MM.1S (cell line): ENCODE measurements around the gene CTSF.

Source experiments
- DNase-seq: peaks from one replicate; pipeline ENCODE4 v3.0.0-alpha.2; 2015
- H2AFZ ChIP-seq: fragments of 300-600 bp; sonication (generic); 2 replicates; pipeline ENCODE4 v1.6.0; 2016; ENCODE audit warnings: antibody characterized with exemption, low read length
- H3F3A ChIP-seq: fragments of 300-600 bp; sonication (generic); 2 replicates; pipeline ENCODE4 v1.6.1; 2016; ENCODE audit warnings: mild to moderate bottlenecking, antibody characterized with exemption, low read length, moderate library complexity, mixed read lengths; ENCODE audit not compliant: insufficient read depth
- H3K27ac ChIP-seq: fragments of 300-600 bp; sonication (generic); 2 replicates; pipeline ENCODE4 v1.5.1; 2016; ENCODE audit warnings: mild to moderate bottlenecking, low read length
- H3K27me3 ChIP-seq: fragments of 300-600 bp; sonication (generic); replicated peaks from 2 replicates; pipeline ENCODE4 v1.6.0; 2016; ENCODE audit warnings: low read length; ENCODE audit not compliant: insufficient read depth
- H3K36me3 ChIP-seq: fragments of 300-600 bp; sonication (generic); replicated peaks from 2 replicates; pipeline ENCODE4 v1.6.1; 2016; ENCODE audit warnings: mild to moderate bottlenecking, low read length, mixed read lengths; ENCODE audit not compliant: insufficient read depth
- H3K4me1 ChIP-seq: fragments of 300-600 bp; sonication (generic); 2 replicates; pipeline ENCODE4 v1.6.1; 2016; ENCODE audit warnings: low read length, mixed read lengths
- H3K4me2 ChIP-seq: fragments of 300-600 bp; sonication (generic); 2 replicates; pipeline ENCODE4 v1.6.0; 2016; ENCODE audit warnings: low read depth, low read length
- H3K4me3 ChIP-seq: fragments of 300-600 bp; sonication (generic); 2 replicates; pipeline ENCODE4 v1.5.1; 2016; ENCODE audit warnings: low read length, mixed read lengths
- H3K79me2 ChIP-seq: fragments of 300-600 bp; sonication (generic); 2 replicates; pipeline ENCODE4 v1.6.1; 2016; ENCODE audit warnings: mixed run types, low read length, mixed read lengths
- H3K9ac ChIP-seq: fragments of 300-600 bp; sonication (generic); 2 replicates; pipeline ENCODE4 v1.6.1; 2016; ENCODE audit warnings: low read length, mixed read lengths
- H3K9me2 ChIP-seq: fragments of 300-600 bp; sonication (generic); replicated peaks from 2 replicates; pipeline ENCODE4 v1.6.1; 2016; ENCODE audit warnings: mild to moderate bottlenecking, low read length, mixed read lengths; ENCODE audit not compliant: insufficient read depth
- H3K9me3 ChIP-seq: fragments of 300-600 bp; sonication (generic); replicated peaks from 2 replicates; pipeline ENCODE4 v1.6.1; 2016; ENCODE audit warnings: mild to moderate bottlenecking, low read length, mixed read lengths; ENCODE audit not compliant: insufficient read depth
- H4K20me1 ChIP-seq: fragments of 300-600 bp; sonication (generic); 2 replicates; pipeline ENCODE4 v1.6.1; 2016; ENCODE audit warnings: mild to moderate bottlenecking, low read length, moderate library complexity, mixed read lengths; ENCODE audit not compliant: insufficient read depth
- EZH2 ChIP-seq: fragments of 300-600 bp; sonication (generic); optimal IDR thresholded peaks from 2 replicates; pipeline ENCODE3; 2017; ENCODE audit warnings: low read depth, mild to moderate bottlenecking, antibody characterized with exemption, low read length, mixed read lengths
- EZH2phosphoT487 ChIP-seq: fragments of 300-600 bp; sonication (generic); IDR thresholded peaks from 2 replicates; pipeline ENCODE4 v1.6.1; 2018; ENCODE audit warnings: antibody characterized with exemption, low read length
- TF ChIP-seq, protein P1 (sequence below): fragments of 300-600 bp; sonication (generic); IDR thresholded peaks from 2 replicates; pipeline ENCODE4 v1.5.1; 2016; ENCODE audit warnings: antibody characterized with exemption, low read length, mixed read lengths

CTSF gene

GRCh38 chr11:66554602-66555001, 13.8 kb downstream of the CTSF start:
- Histone ChIP-seq H3F3A (no peaks in the 10 kb centered on the region), H3K4me3 (no peak overlapping the region), H3K4me2 (no peak overlapping the region), H3K27ac (no peak overlapping the region), H2AFZ (no peak overlapping the region), H4K20me1 (no peaks in the 10 kb centered on the region), H3K27me3 (peaks cover 72% of the 10 kb centered on the region), H3K9me3 (no peaks in the 10 kb centered on the region), H3K4me1 (no peaks in the 10 kb centered on the region), H3K9ac (no peak overlapping the region), H3K79me2 (no peaks in the 10 kb centered on the region), H3K36me3 (no peaks in the 10 kb centered on the region), H3K9me2 (no peaks in the 10 kb centered on the region)
- TF ChIP-seq EZH2 (no peak), EZH2phosphoT487 (no peak)
- TF ChIP-seq, protein P1, sequence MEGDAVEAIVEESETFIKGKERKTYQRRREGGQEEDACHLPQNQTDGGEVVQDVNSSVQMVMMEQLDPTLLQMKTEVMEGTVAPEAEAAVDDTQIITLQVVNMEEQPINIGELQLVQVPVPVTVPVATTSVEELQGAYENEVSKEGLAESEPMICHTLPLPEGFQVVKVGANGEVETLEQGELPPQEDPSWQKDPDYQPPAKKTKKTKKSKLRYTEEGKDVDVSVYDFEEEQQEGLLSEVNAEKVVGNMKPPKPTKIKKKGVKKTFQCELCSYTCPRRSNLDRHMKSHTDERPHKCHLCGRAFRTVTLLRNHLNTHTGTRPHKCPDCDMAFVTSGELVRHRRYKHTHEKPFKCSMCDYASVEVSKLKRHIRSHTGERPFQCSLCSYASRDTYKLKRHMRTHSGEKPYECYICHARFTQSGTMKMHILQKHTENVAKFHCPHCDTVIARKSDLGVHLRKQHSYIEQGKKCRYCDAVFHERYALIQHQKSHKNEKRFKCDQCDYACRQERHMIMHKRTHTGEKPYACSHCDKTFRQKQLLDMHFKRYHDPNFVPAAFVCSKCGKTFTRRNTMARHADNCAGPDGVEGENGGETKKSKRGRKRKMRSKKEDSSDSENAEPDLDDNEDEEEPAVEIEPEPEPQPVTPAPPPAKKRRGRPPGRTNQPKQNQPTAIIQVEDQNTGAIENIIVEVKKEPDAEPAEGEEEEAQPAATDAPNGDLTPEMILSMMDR: no peak
- no peak for DNase-seq

DNA sequence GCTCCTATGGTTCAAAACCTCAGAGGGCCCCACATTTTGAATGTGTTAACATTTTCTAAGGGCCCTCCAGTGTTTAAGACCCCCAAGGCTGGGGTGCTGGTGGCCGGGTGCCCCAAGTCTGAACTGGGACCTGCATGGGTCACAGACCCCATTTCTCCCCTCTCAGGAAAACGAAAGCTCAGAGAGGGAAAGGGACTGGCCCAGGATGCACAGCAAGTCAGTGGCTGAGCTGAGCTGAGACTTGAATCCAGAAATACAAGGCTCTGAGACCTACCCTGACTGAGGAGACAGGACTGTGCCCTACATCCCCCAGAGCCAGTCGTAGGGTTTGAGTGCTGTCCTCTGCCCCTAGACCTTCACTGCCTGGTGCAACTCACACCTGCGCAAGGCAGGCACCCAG, 17.5 kb downstream of the CTSF start:
- TF ChIP-seq, protein P1: no peak
- TF ChIP-seq EZH2phosphoT487 (no peak), EZH2 (no peak)
- H3K36me3 ChIP-seq: no peaks in the 10 kb centered on the region
- H3K9me2 ChIP-seq: no peaks in the 10 kb centered on the region
- no peaks in the 10 kb centered on the region for H3K9me3 ChIP-seq
- H3K4me3 ChIP-seq: no peak overlapping the region
- no peaks in the 10 kb centered on the region for H3K79me2 ChIP-seq
- no peak for DNase-seq
- H4K20me1 ChIP-seq: no peaks in the 10 kb centered on the region
- H3K4me1 ChIP-seq: 0 out of 2 replicates have a peak, but pooled peaks cover 5% of the 10 kb centered on the region
- H3K9ac ChIP-seq: no peak overlapping the region
- H3K4me2 ChIP-seq: no peak overlapping the region
- H2AFZ ChIP-seq: no peak overlapping the region
- H3K27ac ChIP-seq: no peak overlapping the region
- H3K27me3 ChIP-seq: peaks cover 72% of the 10 kb centered on the region
- H3F3A ChIP-seq: peaks cover 3% of the 10 kb centered on the region; the same call in 1 of the 2 replicates

- Histone ChIP-seq H3K4me3 (no peak overlapping the region), H3K4me1 (peaks cover 7% of the 10 kb centered on the region; the same call in 1 of the 2 replicates), H3F3A (peaks cover 3% of the 10 kb centered on the region; the same call in 1 of the 2 replicates), H3K9ac (no peak overlapping the region), H3K9me2 (no peaks in the 10 kb centered on the region), H3K36me3 (no peaks in the 10 kb centered on the region), H3K27me3 (peaks cover 60% of the 10 kb centered on the region), H3K79me2 (peaks cover 5% of the 10 kb centered on the region; the same call in 1 of the 2 replicates), H3K9me3 (no peaks in the 10 kb centered on the region), H4K20me1 (no peaks in the 10 kb centered on the region), H3K27ac (no peak overlapping the region), H3K4me2 (no peak overlapping the region), H2AFZ (no peak overlapping the region)
- TF ChIP-seq EZH2phosphoT487 (no peak), EZH2 (no peak)
- TF ChIP-seq, protein P1: no peak
- no peak for DNase-seq
Measured at GRCh38 chr11:66549696-66550095, 18.7 kb downstream of the CTSF start.
